Uterus (tissue), 4 donors: ENCODE measurements around the gene CDK3. TPM values are rescaled to one million over a fixed set of nuclear protein-coding genes. Genes with fewer than 3 reads are reported as not detected.
A peak's percentile ranks its signal among the peaks of the same experiment; 100 is the strongest.

ENCODE experiments used
- DNase-seq, 2 donors: peaks; one replicate each; pipeline ENCODE4 v3.0.0-alpha.2; 2019 to 2020
- H3K27ac ChIP-seq, 2 donors: fragments of 200-600 bp; sonication (generic); 1 replicate in 1 of 2; 2 replicates in 1 of 2; pipeline ENCODE4 v1.5.1; 2016 to 2018
- H3K27me3 ChIP-seq, 2 donors: fragments of 200-600 bp; sonication (generic); one replicate each; pipeline ENCODE4 v1.5.1; 2018 to 2019; ENCODE audit warnings: control low read depth in 1 of 2
- H3K36me3 ChIP-seq, 2 donors: fragments of 200-600 bp; sonication (generic); one replicate each; pipeline ENCODE4 v1.5.1; 2019; ENCODE audit warnings: control low read depth in 1 of 2
- H3K4me1 ChIP-seq, 2 donors: fragments of 200-600 bp; sonication (generic); one replicate each; pipeline ENCODE4 v1.5.1; 2018 to 2019; ENCODE audit warnings: control low read depth in 1 of 2
- H3K4me3 ChIP-seq, 2 donors: fragments of 200-600 bp; sonication (generic); 1 replicate in 1 of 2; 2 replicates in 1 of 2; pipeline ENCODE4 v1.5.1; 2018 to 2019; ENCODE audit warnings: mild to moderate bottlenecking in 1 of 2
- H3K9me3 ChIP-seq, 2 donors: fragments of 200-600 bp; sonication (generic); one replicate each; pipeline ENCODE4 v1.5.1; 2019; ENCODE audit warnings: control low read depth in 1 of 2
- CTCF ChIP-seq, 4 experiments: fragments of 200-600 bp in 2 of 4; fragments of 450-650 bp in 2 of 4; sonication (generic) in 2 of 4; IDR thresholded peaks; one replicate each; pipeline ENCODE4 v1.5.1; 2016 to 2019; ENCODE audit warnings: antibody characterized with exemption in 4 of 4, mild to moderate bottlenecking in 2 of 4, moderate library complexity in 1 of 4
- POLR2A ChIP-seq, 2 donors: fragments of 450-650 bp; IDR thresholded peaks; one replicate each; pipeline ENCODE4 v1.6.1; 2016; ENCODE audit warnings: antibody characterized with exemption in 2 of 2, mild to moderate bottlenecking in 1 of 2, moderate library complexity in 1 of 2
- intact Hi-C: fragments of 100-400 bp; cut with DNase I; formaldehyde crosslinking; loops from one replicate; pipeline ENCODE4 v1.15.1; 2023; ENCODE audit warnings: low total_unique reads
- total RNA-seq, 4 donors: library from RNA; depleted of rRNA in 3 of 4; stranded (reverse); fragments of >200 nt in 3 of 4; gene quantifications; one replicate each; pipeline versions ENCODE4 v1.1.0 to v1.2.4, GENCODE V29; 2014 to 2023
- donor health status: DM: yes; HTN: yes; CAD: no.

The CDK3 gene
- total RNA-seq, 4 donors from 2014 or later: 8.5 to 10.8 (median 9.6) TPM; not detected in 1

GRCh38 chr17:75981019-75981615 lies 19.5 kb upstream of the CDK3 start:
- H3K36me3 ChIP-seq: no peaks in the 10 kb centered on the region
- no peaks in the 10 kb centered on the region for H3K27me3 ChIP-seq
- H3K4me1 ChIP-seq: no peaks in the 10 kb centered on the region
- H3K9me3 ChIP-seq: no peaks in the 10 kb centered on the region
- intact Hi-C loops: no loop called here
- no peak for DNase-seq
- no peak overlapping the region for H3K4me3 ChIP-seq
- TF ChIP-seq POLR2A (IDR thresholded peaks at IDR 0.05) (no peak), CTCF (IDR thresholded peaks at IDR 0.05) (no peak)
- H3K27ac ChIP-seq: peak overlapping the region; percentile 99 to 100

DNA sequence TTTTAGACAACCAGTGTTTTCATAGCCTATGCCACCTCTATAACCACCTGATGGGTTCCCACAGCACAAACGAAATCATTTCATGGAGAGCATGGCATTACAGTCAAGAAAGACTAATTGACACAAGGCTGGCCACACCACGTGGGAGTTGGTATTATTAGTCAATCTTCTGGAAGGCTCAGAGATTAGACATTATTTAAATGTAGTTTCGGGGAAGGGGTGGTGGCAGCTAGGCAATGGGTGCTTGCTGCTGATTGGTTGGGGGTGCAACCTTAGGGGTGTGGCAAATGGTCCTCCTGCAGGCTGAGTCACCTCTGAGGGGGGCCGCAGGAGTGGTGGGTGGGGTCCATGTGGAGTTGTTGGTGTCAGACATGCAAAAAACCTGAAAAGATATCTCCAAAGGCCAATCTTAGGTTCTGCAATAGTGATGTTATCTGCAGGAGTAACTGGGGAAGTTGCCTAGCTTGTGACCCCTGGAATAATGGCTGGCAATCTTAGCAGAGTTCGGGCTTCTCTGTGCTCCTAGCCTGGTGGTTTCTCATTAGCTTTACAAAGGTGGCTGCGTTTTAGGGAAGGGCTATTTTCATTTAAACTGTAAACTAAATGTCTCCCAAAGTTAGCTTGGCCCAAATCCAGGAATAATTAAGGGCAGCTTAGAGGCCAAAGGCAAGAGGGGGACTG lies 17.0 kb upstream of the CDK3 start:
- Histone ChIP-seq H3K4me1 (no peaks in the 10 kb centered on the region), H3K36me3 (no peaks in the 10 kb centered on the region), H3K9me3 (no peaks in the 10 kb centered on the region), H3K4me3 (no peak overlapping the region), H3K27me3 (no peaks in the 10 kb centered on the region), H3K27ac (peak overlapping the region; percentile 99 to 100)
- intact Hi-C loops: no loop called here
- no peak for TF ChIP-seq CTCF (IDR thresholded peaks at IDR 0.05)
- TF ChIP-seq POLR2A (IDR thresholded peaks at IDR 0.05): no peak
- peak in 1 of 2 donors; percentile 51 for DNase-seq

- TF ChIP-seq CTCF (IDR thresholded peaks at IDR 0.05) (no peak), POLR2A (IDR thresholded peaks at IDR 0.05) (no peak)
- H3K36me3 ChIP-seq: no peaks in the 10 kb centered on the region
- no peaks in the 10 kb centered on the region for H3K4me1 ChIP-seq
- no peak for DNase-seq
- H3K27ac ChIP-seq: no peak overlapping the region
- H3K27me3 ChIP-seq: no peaks in the 10 kb centered on the region
- H3K9me3 ChIP-seq: no peaks in the 10 kb centered on the region
- no peak overlapping the region for H3K4me3 ChIP-seq
- intact Hi-C loops: no loop called here
Measured at GRCh38 chr17:75985986-75986385, 14.7 kb upstream of the CDK3 start.

- no peak for DNase-seq
- intact Hi-C loops: no loop called here
- H3K27ac ChIP-seq: no peak overlapping the region
- H3K4me1 ChIP-seq: no peaks in the 10 kb centered on the region
- no peak overlapping the region for H3K4me3 ChIP-seq
- H3K9me3 ChIP-seq: no peaks in the 10 kb centered on the region
- H3K27me3 ChIP-seq: no peaks in the 10 kb centered on the region
- TF ChIP-seq POLR2A (IDR thresholded peaks at IDR 0.05) (no peak), CTCF (IDR thresholded peaks at IDR 0.05) (no peak)
- H3K36me3 ChIP-seq: no peaks in the 10 kb centered on the region
Measured at GRCh38 chr17:75987041-75987440, 13.6 kb upstream of the CDK3 start.

- Histone ChIP-seq H3K36me3 (no peaks in the 10 kb centered on the region), H3K9me3 (no peaks in the 10 kb centered on the region), H3K4me3 (no peak overlapping the region), H3K27ac (no peak overlapping the region), H3K4me1 (no peaks in the 10 kb centered on the region), H3K27me3 (no peaks in the 10 kb centered on the region)
- no peak for DNase-seq
- intact Hi-C loops: no loop called here
- no peak for TF ChIP-seq POLR2A (IDR thresholded peaks at IDR 0.05)
- TF ChIP-seq CTCF (IDR thresholded peaks at IDR 0.05): no peak
Measured at GRCh38 chr17:75991396-75991795, 9.3 kb upstream of the CDK3 start.
